Activated B cell treated with CpG ODN at 0.5 μM for 24 hours (primary cell): ENCODE results near the gene USH1C. TPM values are rescaled to one million over a fixed set of nuclear protein-coding genes. Genes with fewer than 3 reads are reported as not detected.

Experiments
- ATAC-seq: fragments of 200-7000 bp; cut with Tn5 transposase; one replicate; pipeline ENCODE4 v1.10.0; 2021; ENCODE audit warnings: low read depth, mild to moderate bottlenecking, moderate library complexity
- CTCF ChIA-PET: fragments of 350-600 bp; sonication (Branson Sonifier 250); formaldehyde crosslinking; loops from one replicate; lab custom pipeline; 2021; ENCODE audit warnings: antibody characterized with exemption; lab: Charles Lee
- POLR2A ChIA-PET: fragments of 350-600 bp; sonication (Branson Sonifier 250); formaldehyde crosslinking; loops from one replicate; lab custom pipeline; 2021; ENCODE audit warnings: antibody characterized with exemption; lab: Charles Lee
- DNase-seq: peaks from one replicate; pipeline ENCODE4 v3.0.0; 2022
- H3K27ac Mint-ChIP-seq: one replicate; pipeline ENCODE4 v1.8.0; 2020; ENCODE audit warnings: mixed read lengths
- H3K27me3 Mint-ChIP-seq: one replicate; pipeline ENCODE4 v1.8.0; 2021; ENCODE audit warnings: mixed read lengths
- H3K36me3 Mint-ChIP-seq: one replicate; pipeline ENCODE4 v1.8.0; 2021; ENCODE audit warnings: low read depth, mixed read lengths
- H3K4me1 Mint-ChIP-seq: one replicate; pipeline ENCODE4 v1.8.0; 2021; ENCODE audit warnings: mixed read lengths
- H3K4me3 Mint-ChIP-seq: one replicate; pipeline ENCODE4 v1.8.0; 2020; ENCODE audit warnings: mild to moderate bottlenecking, mixed read lengths
- H3K9me3 Mint-ChIP-seq: one replicate; pipeline ENCODE4 v1.8.0; 2020; ENCODE audit warnings: mixed read lengths
- intact Hi-C: fragments of 100-400 bp; cut with micrococcal nuclease; formaldehyde crosslinking; loops from one replicate; pipeline ENCODE4 v1.15.1; 2024
- total RNA-seq: library from RNA; stranded (reverse); gene quantifications from 2 replicates; pipeline ENCODE4 v1.2.3, GENCODE V29; 2022
- TF ChIP-seq, protein P1 (sequence below): fragments of 200-600 bp; IDR thresholded peaks from one replicate; pipeline ENCODE4 v1.8.0; 2022; ENCODE audit warnings: antibody characterized with exemption, mild to moderate bottlenecking

USH1C gene
- total RNA-seq, 1 donor from 2014 or later, result not detected

DNA sequence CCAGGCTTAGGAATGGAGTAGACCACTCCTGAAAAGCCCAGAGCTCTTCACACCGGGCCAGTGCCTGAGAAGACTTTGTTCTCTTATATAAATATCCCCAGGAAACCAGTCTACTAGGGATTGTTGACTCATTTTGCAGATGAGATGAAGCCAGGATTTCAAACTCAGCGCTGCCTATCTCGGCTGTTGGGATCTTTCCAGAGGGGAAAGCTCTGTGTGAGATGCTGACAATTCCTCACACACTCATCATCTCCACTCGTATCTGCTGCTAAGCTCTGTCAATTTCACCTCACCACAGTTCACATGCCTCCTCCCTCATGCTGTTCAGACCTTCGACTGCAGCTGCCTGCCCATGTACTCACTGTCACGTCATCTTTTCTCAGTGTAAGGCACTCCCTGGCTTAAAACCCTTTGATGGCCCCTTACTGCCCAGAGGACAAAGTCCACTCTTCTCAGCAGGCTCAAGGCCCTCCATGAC lies 12.5 kb downstream of the USH1C start:
- H3K27ac Mint-ChIP-seq, result no peak overlapping the region
- no peaks in the 10 kb centered on the region for H3K9me3 Mint-ChIP-seq
- CTCF ChIA-PET, result no interaction called here
- no peak for DNase-seq
- no peaks in the 10 kb centered on the region for H3K27me3 Mint-ChIP-seq
- no peaks in the 10 kb centered on the region for H3K4me1 Mint-ChIP-seq
- TF ChIP-seq, protein P1, sequence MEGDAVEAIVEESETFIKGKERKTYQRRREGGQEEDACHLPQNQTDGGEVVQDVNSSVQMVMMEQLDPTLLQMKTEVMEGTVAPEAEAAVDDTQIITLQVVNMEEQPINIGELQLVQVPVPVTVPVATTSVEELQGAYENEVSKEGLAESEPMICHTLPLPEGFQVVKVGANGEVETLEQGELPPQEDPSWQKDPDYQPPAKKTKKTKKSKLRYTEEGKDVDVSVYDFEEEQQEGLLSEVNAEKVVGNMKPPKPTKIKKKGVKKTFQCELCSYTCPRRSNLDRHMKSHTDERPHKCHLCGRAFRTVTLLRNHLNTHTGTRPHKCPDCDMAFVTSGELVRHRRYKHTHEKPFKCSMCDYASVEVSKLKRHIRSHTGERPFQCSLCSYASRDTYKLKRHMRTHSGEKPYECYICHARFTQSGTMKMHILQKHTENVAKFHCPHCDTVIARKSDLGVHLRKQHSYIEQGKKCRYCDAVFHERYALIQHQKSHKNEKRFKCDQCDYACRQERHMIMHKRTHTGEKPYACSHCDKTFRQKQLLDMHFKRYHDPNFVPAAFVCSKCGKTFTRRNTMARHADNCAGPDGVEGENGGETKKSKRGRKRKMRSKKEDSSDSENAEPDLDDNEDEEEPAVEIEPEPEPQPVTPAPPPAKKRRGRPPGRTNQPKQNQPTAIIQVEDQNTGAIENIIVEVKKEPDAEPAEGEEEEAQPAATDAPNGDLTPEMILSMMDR, result no peak
- intact Hi-C loops, result no loop called here
- ATAC-seq, result no peak
- POLR2A ChIA-PET, result no interaction called here
- no peak overlapping the region for H3K4me3 Mint-ChIP-seq
- no peaks in the 10 kb centered on the region for H3K36me3 Mint-ChIP-seq

DNA sequence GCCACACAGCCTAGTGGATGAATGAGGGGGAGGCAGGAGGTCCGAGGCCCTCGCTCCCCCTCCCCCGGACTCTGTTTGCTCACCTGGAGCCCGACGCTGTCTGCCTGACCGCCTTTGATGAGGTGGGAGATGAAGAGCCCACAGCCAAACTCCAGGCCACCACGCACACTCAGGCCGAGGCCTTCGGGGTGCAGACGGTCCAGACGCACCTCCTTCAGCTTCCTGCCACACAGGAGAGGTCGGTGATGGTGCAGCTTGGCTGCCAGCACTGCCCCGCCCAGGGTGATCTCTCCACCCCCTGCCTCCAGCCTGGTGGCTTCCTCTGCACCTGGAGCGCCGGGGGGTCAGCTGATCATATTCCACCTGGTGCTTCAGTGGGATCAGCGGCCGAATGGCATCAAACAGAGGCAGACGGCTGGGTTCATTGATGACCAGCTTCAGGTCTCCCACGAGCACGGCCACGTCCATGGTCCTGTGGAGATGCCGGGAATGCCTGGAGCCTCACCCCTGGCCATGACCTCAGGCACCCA lies 13.1 kb downstream of the USH1C start:
- H3K4me1 Mint-ChIP-seq, result no peaks in the 10 kb centered on the region
- TF ChIP-seq, protein P1, result no peak
- H3K36me3 Mint-ChIP-seq, result no peaks in the 10 kb centered on the region
- ChIA-PET CTCF (no interaction called here), POLR2A (no interaction called here)
- intact Hi-C loops, result no loop called here
- no peaks in the 10 kb centered on the region for H3K9me3 Mint-ChIP-seq
- DNase-seq (no peak), ATAC-seq (no peak)
- no peak overlapping the region for H3K27ac Mint-ChIP-seq
- H3K27me3 Mint-ChIP-seq, result no peaks in the 10 kb centered on the region
- no peak overlapping the region for H3K4me3 Mint-ChIP-seq

DNA sequence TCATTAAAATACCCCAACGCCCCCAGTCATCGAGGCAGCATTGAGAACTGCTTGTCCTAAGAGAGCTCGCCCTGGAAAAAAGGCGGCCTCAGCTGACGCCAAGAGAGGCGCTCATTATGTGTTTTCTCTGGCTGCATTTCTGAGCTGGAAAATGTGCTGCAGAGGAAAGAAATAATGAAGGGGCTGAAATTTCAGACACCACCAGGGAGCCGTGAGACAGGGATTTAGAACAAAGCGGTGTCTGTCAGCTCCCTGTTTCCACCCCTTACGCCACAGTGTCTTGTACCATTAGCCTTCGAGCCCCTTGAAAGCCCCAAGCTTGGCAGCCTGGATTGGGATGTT lies 14.4 kb downstream of the USH1C start:
- CTCF ChIA-PET, result interaction anchor here (3.3 kb wide), 1 partner anchor 146 kb away, joined by 22 read pairs; no protein-coding TSS in a partner anchor

DNA sequence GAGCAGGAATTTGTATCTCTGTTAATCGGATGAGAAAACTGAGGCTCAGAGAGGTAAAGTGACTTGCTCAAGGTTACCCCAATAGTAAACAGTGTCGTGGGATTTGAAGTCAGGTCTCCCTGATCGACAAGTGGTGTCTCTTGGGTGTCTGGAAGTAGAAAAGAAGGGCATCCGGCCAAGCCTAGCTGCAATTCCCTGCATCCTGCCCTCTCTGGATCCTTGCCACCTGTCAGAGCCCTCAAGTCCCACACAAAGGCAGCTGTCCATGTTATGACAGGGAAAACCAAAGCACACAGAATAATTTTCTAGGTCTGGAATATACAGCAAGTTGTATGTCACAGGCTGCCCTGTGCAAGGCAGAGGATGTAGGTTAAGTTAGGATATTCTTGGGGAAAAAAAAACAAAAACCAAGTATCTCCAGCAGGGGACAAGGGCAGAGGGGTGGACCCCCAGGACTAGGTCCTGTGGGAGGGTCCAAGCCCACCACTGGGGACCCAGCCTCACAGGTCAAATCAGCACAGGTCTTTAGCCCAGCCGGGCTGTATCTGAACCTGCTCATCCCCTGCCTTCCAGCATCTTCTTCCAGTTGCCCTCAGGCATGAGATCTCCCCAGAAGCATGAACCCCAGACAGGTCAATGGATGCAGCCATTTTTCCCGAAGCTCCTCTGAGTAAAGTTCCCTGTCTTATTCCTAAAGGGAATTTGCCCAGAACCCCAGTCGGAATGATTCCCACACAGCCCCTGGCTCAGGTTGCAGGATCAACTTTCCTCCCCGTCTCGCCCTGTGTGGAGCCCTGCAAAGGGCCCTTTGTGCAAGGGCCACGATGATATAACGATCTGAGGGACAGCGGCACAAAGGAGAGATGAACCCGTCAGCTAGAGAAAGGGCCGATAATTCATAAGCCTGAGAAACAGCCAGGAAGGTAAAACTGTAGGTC lies 15.0 kb downstream of the USH1C start:
- no peak for ATAC-seq
- no peaks in the 10 kb centered on the region for H3K36me3 Mint-ChIP-seq
- no peaks in the 10 kb centered on the region for H3K9me3 Mint-ChIP-seq
- ChIA-PET POLR2A (no interaction called here), CTCF (interaction anchor here (3.3 kb wide), 1 partner anchor 145 kb away, joined by 22 read pairs; no protein-coding TSS in a partner anchor)
- H3K27me3 Mint-ChIP-seq, result no peaks in the 10 kb centered on the region
- intact Hi-C loops, result loop anchor here (1.0 kb wide), 2 partner anchors 145 to 299 kb away; no protein-coding TSS in a partner anchor
- TF ChIP-seq, protein P1, result no peak
- no peak for DNase-seq
- H3K4me3 Mint-ChIP-seq, result no peak overlapping the region
- H3K27ac Mint-ChIP-seq, result no peak overlapping the region
- H3K4me1 Mint-ChIP-seq, result no peaks in the 10 kb centered on the region

More for the DNA sequence above, 14.4 kb downstream of the USH1C start:
- Mint-ChIP-seq H3K36me3 (no peaks in the 10 kb centered on the region), H3K27me3 (no peaks in the 10 kb centered on the region), H3K4me3 (no peak overlapping the region), H3K4me1 (no peaks in the 10 kb centered on the region), H3K9me3 (no peaks in the 10 kb centered on the region), H3K27ac (no peak overlapping the region)
- DNase-seq, result no peak
- TF ChIP-seq, protein P1, result no peak
- intact Hi-C loops, result no loop called here
- POLR2A ChIA-PET, result no interaction called here
- ATAC-seq, result no peak

DNA sequence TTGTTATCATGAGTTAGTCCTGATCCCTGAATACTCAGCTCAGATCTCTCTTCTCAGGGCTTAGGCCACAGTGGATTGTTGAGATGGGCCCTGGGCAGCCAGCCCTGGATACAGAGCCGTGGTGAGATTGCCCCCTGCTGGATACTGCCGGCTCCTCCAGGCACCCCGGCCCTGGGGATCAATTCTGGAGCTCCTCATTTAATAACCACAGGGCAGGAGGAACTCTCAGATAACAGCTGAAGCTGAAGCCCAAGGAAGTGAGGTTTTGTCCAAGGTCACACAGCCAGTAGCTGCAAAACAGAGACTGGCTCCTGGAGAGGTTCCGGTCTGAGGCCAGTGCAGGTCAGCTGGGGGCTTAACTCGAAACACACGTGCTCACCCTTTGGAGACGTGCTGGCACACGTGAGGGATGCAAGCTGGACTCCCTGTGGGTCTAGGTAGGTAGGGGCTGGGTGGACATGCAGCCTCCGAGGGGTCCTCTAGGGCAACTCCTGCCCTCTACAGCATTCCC lies 16.0 kb downstream of the USH1C start:
- no peaks in the 10 kb centered on the region for H3K9me3 Mint-ChIP-seq
- no peaks in the 10 kb centered on the region for H3K36me3 Mint-ChIP-seq
- no peaks in the 10 kb centered on the region for H3K4me1 Mint-ChIP-seq
- no peak overlapping the region for H3K4me3 Mint-ChIP-seq
- CTCF ChIA-PET, result interaction anchor here (0.6 to 3.3 kb wide), 7 partner anchors 14 to 298 kb away, joined by 3 to 22 read pairs (median 3); partner anchors contain the start of gene KCNJ11
- no peak for DNase-seq
- H3K27me3 Mint-ChIP-seq, result no peaks in the 10 kb centered on the region
- H3K27ac Mint-ChIP-seq, result no peak overlapping the region
- POLR2A ChIA-PET, result no interaction called here
- TF ChIP-seq, protein P1, result no peak
- intact Hi-C loops, result loop anchor here (1.0 kb wide), 2 partner anchors 144 to 298 kb away; no protein-coding TSS in a partner anchor
- ATAC-seq, result peak; percentile 70
